ENCODE data around the gene STK24.
"Not testable (repeated sequence)": the region's sequence is repeated elsewhere in the genome, so short reads cannot be mapped to it uniquely, and the experiment has no call there.

Gene STK24

DNA sequence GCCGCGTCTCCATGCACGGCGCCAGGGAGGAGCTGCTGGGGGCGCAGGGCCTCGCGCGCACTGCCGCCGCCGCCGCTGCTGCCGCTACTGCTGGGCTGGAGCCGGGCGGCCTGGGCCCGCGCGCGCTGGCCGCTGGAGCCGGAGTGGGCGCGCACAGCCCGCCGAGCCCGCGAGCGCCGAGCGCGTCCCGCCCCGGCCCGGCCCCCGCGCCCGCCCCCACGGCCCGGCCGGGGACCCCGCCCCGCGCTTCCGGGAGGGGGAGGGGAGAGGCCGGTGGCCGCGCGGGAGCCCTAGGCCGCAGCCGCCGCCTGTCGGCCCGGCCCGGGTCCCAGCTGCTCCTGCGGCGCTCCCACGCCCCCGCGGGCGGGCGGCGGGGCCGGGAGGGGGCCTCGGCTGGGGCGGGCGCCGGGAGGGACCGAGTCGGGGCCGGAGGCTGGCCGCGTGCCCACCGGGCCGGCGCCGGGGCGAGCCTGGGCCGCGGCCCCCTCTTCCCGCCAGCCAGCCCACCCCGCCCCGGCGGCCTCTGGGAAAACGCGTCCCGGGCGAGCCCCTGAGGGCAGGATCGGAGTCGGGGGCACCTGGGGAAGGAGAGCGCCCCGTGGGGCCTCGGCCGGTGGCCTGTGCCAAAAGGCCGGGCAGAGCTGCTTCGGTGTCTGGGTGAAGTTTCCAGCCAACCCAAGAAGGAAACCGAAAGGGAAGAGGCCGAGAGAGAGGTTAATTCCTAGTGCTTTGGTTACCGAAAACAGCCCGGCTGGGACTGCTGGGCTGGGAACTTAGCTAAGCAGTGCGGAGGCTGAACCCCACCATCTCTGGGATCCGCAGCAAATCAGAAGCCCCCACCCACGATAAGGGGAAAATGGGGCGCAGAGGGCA is at the start of gene STK24:
TSS of gene STK24 (minus strand) at position 145 of the 873 bp plus-strand sequence. CDS start 321 bp downstream, outside the sequence.
- peak; percentile 56 for DNase-seq (ENCODE audit: low read depth)

GRCh38 chr13:98626298-98626935 is 49.5 kb upstream of the STK24 start:
- DNase-seq (ENCODE audit: low read depth): no peak

- not testable (repeated sequence) for DNase-seq (ENCODE audit: low read depth)
These were observed 47.7 kb upstream of the STK24 start for GRCh38 chr13:98624589-98624988.

DNA sequence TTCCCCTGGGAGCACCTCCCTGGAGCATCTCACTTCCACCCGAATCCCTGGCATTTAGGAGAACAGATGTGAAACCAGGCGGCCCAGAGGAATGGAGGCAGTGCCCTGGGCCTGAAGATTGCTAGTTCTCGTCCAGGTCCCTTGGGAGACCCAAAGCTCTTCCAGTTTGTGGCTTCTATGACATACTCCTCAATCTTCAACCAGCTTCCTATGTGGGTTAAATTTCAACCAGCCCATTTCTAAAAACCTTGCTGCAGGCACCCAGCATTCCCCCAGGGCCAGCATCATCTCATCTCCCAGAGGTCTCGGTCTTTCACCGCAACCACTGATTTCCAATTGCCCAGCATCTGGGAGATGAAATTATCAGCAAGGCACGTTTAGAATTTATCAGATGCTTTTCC is 46.0 kb upstream of the STK24 start:
- DNase-seq (ENCODE audit: low read depth): no peak

DNA sequence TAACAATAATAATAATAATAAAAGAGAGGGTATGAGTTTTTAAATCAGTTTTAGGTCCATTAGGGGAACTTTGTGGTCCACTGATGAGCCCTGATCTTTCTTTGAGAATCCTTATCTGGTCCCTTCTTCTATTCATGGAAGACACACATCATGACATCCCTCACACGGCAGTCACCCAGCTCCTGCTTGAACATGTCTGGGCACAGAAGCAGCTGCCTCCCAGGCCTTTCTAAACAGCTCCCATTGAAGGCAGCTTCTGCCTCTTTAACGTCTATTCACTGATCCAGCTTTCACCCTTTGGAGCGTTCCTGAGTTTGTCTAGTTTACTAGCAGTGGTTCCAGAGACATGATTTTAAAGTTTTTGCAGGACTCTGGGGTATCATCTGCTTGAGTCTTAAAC is 42.6 kb upstream of the STK24 start:
- DNase-seq (ENCODE audit: low read depth): no peak

DNA sequence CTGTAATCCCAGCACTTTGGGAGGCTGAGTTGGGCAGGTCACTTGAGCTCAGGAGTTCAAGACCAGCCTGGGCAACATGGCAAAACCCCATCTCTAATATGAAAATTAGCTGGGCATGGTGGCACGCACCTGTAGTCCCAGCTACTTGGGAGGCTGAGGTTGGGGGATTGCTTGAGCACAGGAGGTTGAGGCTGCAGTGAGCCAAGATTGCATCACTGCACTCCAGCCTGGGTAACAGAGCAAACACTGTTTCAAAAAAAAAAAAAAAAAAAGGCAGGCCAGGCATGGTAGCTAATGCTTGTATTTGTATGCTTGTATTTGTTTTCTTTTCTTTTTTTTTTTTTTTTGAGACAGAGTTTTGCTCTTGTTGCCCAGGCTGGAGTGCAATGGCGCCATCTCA is 38.7 kb upstream of the STK24 start:
- DNase-seq (ENCODE audit: low read depth): not testable (repeated sequence)

- DNase-seq (ENCODE audit: low read depth): no peak
These were observed 36.7 kb upstream of the STK24 start for GRCh38 chr13:98613591-98613990.

DNA sequence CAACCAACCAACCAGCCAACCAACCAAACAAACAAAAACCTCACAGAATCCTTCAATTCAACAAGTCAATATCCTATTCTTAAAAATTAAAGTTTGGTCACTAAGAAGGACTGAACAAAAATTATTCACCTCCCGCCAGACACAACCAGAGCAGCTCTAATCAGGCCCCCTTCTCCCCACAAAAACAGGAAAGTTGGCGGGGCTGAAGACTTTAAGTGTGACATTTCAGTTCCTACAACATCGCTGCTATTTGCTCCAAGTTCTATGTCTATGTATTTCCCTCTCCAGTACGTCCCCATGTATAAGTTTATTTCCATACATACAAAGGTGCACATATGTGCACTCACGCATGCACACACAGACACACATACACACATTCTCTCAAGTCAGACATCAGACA is 32.8 kb upstream of the STK24 start:
- DNase-seq (ENCODE audit: low read depth): no peak

DNA sequence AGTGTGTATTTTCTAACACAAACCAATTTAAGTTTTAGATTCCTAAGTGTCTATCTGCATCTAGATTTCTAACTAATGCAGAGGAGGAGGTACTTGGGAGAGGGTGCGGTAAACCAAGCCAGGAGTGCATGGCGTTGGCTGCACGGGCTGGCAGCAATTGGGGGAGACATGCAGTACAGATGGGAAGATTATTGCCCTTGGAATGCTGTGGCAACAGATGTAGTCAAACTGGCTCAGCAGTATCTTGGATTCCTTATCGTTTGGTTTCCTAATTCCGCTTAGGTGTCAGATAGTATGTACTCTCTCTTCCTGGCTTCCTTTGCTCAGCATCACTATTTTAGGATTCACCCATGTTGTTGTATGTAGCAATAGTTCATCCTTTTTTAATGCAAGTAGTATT is 29.4 kb upstream of the STK24 start:
- DNase-seq (ENCODE audit: low read depth): no peak

GRCh38 chr13:98599502-98600328 is 22.8 kb upstream of the STK24 start:
- DNase-seq (ENCODE audit: low read depth): no peak

- DNase-seq (ENCODE audit: low read depth): no peak
These were observed 21.1 kb upstream of the STK24 start for GRCh38 chr13:98598043-98598442.

DNA sequence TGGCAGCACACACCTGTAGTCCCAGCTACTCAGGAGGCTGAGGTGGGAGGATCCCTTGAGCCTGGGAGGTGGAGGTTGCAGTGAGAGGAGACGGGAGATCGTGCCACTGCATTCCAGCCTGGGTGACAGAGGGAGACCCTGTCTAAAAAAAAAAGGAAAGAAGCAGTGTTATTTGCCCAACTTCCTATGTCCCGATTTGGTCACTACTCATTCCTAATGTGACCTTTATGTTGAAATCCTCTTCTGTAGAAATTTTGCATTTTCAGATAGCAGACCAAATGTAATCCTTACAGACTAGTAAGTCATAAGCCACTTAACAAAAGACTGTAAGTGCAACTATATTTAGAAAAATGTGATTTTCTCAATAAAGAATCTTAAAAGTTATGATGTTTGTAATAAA is 18.2 kb upstream of the STK24 start:
- DNase-seq (ENCODE audit: low read depth): no peak

DNA sequence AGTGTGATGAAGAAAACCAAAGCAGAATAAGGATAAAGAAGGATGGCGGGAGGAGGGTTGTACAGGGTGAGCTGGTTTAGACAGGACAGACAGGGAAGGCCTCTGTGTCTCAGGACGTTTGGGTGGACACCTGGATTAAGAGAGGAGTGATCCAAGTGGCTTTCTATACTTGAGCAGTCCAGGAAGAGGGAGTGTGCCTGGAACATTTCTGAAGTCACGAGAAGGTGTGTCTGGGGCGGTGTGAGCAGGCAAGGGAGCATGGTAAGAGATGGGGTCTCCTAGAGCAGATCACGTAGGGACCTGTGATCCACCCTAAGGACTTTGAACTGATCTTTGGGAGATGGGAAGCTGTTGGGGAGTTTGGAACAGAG is 15.4 kb upstream of the STK24 start:
- DNase-seq (ENCODE audit: low read depth): no peak

- no peak for DNase-seq (ENCODE audit: low read depth)
These were observed 14.9 kb upstream of the STK24 start for GRCh38 chr13:98591721-98592361.

GRCh38 chr13:98590471-98590870 is 13.6 kb upstream of the STK24 start:
- DNase-seq (ENCODE audit: low read depth): not testable (repeated sequence)

DNA sequence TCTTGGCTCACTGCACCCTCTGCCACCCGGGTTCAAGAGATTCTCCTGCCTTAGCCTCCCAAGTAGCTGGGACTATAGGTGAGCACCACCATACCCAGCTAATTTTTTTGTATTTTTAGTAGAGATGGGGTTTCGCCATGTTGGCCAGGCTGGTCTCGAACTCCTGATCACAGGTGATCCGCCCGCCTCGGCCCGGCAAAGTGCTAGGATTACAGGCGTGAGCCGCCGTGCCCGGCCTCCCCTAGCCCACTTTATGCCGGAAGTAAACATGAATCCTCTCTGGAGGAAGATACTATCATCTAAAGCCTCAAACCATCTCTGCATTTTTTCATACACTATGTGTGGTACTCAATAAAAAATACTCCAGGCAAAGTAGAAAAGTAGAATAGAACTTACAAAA is 12.6 kb upstream of the STK24 start:
- DNase-seq (ENCODE audit: low read depth): not testable (repeated sequence)

DNA sequence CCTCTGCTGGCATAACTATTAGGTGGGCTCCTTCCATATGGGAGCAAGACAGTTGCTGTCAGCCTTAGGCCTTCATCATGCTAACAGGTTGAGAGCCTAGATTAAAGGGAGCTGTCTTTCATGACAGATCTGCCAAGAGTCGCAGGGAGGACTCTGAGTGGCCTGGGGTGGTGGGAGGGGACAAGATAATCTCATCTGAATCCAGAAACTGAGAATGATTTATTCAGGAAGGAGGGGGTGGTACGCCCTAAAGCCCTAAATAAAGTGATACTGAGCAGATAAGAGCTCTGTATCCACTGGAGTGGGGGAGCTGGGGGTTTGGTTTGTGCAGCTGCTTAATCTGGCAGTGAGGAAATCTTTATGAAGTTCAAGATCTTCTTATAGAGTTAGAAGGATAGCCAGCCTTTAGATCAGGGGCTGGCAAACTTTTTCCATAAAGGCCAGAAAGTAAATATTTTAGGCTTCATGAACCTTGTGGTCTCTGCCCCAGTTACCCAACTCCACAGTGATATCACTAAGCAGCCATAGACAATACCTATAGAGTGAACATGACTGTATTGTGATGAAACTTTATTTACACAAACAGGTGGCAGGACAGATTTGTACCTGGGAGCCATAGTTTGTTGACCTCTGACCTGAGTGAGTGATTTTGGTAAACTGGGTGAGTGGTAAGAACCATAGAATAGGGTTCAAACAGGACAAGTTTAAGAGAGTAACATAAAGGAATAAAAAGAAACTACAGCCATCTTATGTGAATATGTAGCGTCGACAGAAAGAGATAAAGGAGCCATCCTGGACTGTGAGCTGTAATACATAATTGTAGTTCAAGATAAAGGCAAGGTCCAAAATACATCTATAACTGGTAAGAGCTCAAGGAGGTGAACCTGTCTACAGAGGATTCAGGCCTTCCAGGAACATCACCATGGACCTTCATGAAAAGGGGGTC is 9.8 kb upstream of the STK24 start:
- DNase-seq (ENCODE audit: low read depth): no peak

DNA sequence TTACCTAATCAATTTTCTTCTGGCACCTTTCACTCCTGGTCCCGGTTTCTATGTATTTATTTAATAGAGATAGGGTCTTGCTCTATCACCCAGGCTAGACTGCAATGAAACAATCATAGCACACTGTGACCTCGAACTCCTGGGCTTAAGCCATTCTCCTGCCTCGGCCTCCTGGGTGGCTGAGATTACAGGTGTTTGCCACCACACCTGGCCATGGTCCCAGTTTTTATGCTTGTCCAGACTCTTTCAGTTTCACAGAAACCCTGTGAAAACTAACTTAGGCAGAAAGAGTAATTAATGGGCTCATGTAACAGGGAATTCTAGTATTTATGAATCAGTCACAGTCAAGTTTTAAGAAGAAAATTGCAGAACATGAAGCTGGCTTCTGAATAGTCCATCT is 9.0 kb upstream of the STK24 start:
- DNase-seq (ENCODE audit: low read depth): no peak

- no peak for DNase-seq (ENCODE audit: low read depth)
These were observed 8.5 kb upstream of the STK24 start for GRCh38 chr13:98585398-98585754.

- no peak for DNase-seq (ENCODE audit: low read depth)
These were observed 7.9 kb upstream of the STK24 start for GRCh38 chr13:98584668-98585397.
